ENCODE data around the gene NME7. TPM values are rescaled to one million over a fixed set of nuclear protein-coding genes. Genes with fewer than 3 reads are reported as not detected.
A peak's percentile ranks its signal among the peaks of the same experiment; 100 is the strongest.

Gene NME7
- total RNA-seq, 6 experiments from 2014 or later, result 16.0 to 22.2 (median 18.7) TPM

GRCh38 chr1:169390303-169390702, 22.7 kb upstream of the NME7 start:
- TF ChIP-seq CTCF (IDR thresholded peaks at IDR 0.05), result no peak
- H3K9me3 Mint-ChIP-seq, result no peaks in the 10 kb centered on the region
- H3K4me3 Mint-ChIP-seq, result no peak overlapping the region
- no peaks in the 10 kb centered on the region for H3K4me1 Mint-ChIP-seq (ENCODE audit: low read depth)
- DNase-seq, result no peak
- H3K27me3 Mint-ChIP-seq (ENCODE audit: insufficient read depth), result no peaks in the 10 kb centered on the region
- peaks cover 53% of the 10 kb centered on the region for H3K36me3 Mint-ChIP-seq (ENCODE audit: low read depth)
- H3K27ac Mint-ChIP-seq, result no peak overlapping the region

- H3K27ac Mint-ChIP-seq, result no peak overlapping the region
- peaks cover 41% of the 10 kb centered on the region for H3K36me3 Mint-ChIP-seq (ENCODE audit: low read depth)
- H3K9me3 Mint-ChIP-seq, result no peaks in the 10 kb centered on the region
These were observed 19.8 kb upstream of the NME7 start for GRCh38 chr1:169387399-169387798.

GRCh38 chr1:169383449-169383848, 15.9 kb upstream of the NME7 start:
- no peak for DNase-seq
- Mint-ChIP-seq H3K9me3 (no peaks in the 10 kb centered on the region), H3K4me1 (ENCODE audit: low read depth) (no peaks in the 10 kb centered on the region), H3K36me3 (ENCODE audit: low read depth) (peaks cover 27% of the 10 kb centered on the region), H3K27me3 (ENCODE audit: insufficient read depth) (no peaks in the 10 kb centered on the region), H3K27ac (no peak overlapping the region), H3K4me3 (no peak overlapping the region)
- no peak for TF ChIP-seq CTCF (IDR thresholded peaks at IDR 0.05)

More at GRCh38 chr1:169387399-169387798, 19.8 kb upstream of the NME7 start:
- Mint-ChIP-seq H3K4me1 (ENCODE audit: low read depth) (no peaks in the 10 kb centered on the region), H3K27me3 (ENCODE audit: insufficient read depth) (no peaks in the 10 kb centered on the region), H3K4me3 (no peak overlapping the region)
- TF ChIP-seq CTCF (IDR thresholded peaks at IDR 0.05), result no peak
- DNase-seq, result no peak

GRCh38 chr1:169381162-169381561, 13.6 kb upstream of the NME7 start:
- no peaks in the 10 kb centered on the region for H3K27me3 Mint-ChIP-seq (ENCODE audit: insufficient read depth)
- no peaks in the 10 kb centered on the region for H3K9me3 Mint-ChIP-seq
- no peaks in the 10 kb centered on the region for H3K4me1 Mint-ChIP-seq (ENCODE audit: low read depth)
- no peak for TF ChIP-seq CTCF (IDR thresholded peaks at IDR 0.05)
- DNase-seq, result no peak
- H3K27ac Mint-ChIP-seq, result no peak overlapping the region
- H3K36me3 Mint-ChIP-seq (ENCODE audit: low read depth), result peaks cover 25% of the 10 kb centered on the region
- no peak overlapping the region for H3K4me3 Mint-ChIP-seq

- no peak for TF ChIP-seq CTCF (IDR thresholded peaks at IDR 0.05)
- no peaks in the 10 kb centered on the region for H3K9me3 Mint-ChIP-seq
- H3K4me1 Mint-ChIP-seq (ENCODE audit: low read depth), result peaks cover 20% of the 10 kb centered on the region
These were observed 3.8 kb upstream of the NME7 start for GRCh38 chr1:169371404-169371803.

GRCh38 chr1:169368406-169368769, 791 bp upstream of the NME7 start:
- H3K4me3 Mint-ChIP-seq, result no peak overlapping the region
- H3K4me1 Mint-ChIP-seq (ENCODE audit: low read depth), result peaks cover 20% of the 10 kb centered on the region
- DNase-seq, result peak; percentile 12
- no peak for TF ChIP-seq CTCF (IDR thresholded peaks at IDR 0.05)
- no peaks in the 10 kb centered on the region for H3K27me3 Mint-ChIP-seq (ENCODE audit: insufficient read depth)
- H3K36me3 Mint-ChIP-seq (ENCODE audit: low read depth), result peaks cover 10% of the 10 kb centered on the region
- H3K9me3 Mint-ChIP-seq, result no peaks in the 10 kb centered on the region
- H3K27ac Mint-ChIP-seq, result no peak overlapping the region

More at GRCh38 chr1:169371404-169371803, 3.8 kb upstream of the NME7 start:
- DNase-seq, result no peak
- Mint-ChIP-seq H3K27me3 (ENCODE audit: insufficient read depth) (no peaks in the 10 kb centered on the region), H3K4me3 (no peak overlapping the region), H3K36me3 (ENCODE audit: low read depth) (peaks cover 10% of the 10 kb centered on the region), H3K27ac (no peak overlapping the region)
